Daoy (cell line): Measurements from ENCODE around the gene MFSD6. TPM values are rescaled to one million over a fixed set of nuclear protein-coding genes. Genes with fewer than 3 reads are reported as not detected.

Source experiments
- DNase-seq: peaks from one replicate; pipeline ENCODE4 v3.0.0-alpha.2; 2015; ENCODE audit warnings: low read depth
- total RNA-seq: library from RNA; depleted of rRNA; stranded (reverse); fragments of >200 nt; shearing (Covaris generic); gene quantifications from 2 replicates; pipeline ENCODE4 v1.2.3, GENCODE V29; 2014; rRNA removed

The MFSD6 gene
- total RNA-seq, 1 experiment from 2014 or later: 20.9 TPM

- peak; percentile 42 for DNase-seq
Observed at GRCh38 chr2:190530248-190530900, 122.2 kb downstream of the MFSD6 start.

GRCh38 chr2:190532581-190532980 is 124.4 kb downstream of the MFSD6 start:
- DNase-seq: no peak

GRCh38 chr2:190533175-190533967 is 125.2 kb downstream of the MFSD6 start:
- DNase-seq: peak; percentile 45

- DNase-seq: peak; percentile 30
Observed at GRCh38 chr2:190533968-190534309, 125.8 kb downstream of the MFSD6 start.

GRCh38 chr2:190534310-190535120 is 126.4 kb downstream of the MFSD6 start, which contains the start of gene NEMP2:
Gene NEMP2 (minus strand): TSS chr2:190534722. CDS start chr2:190534655, 67 bp downstream.
- DNase-seq: peak; percentile 88

GRCh38 chr2:190535121-190535439 is 126.9 kb downstream of the MFSD6 start:
- DNase-seq: no peak

- DNase-seq: no peak
Observed at GRCh38 chr2:190535586-190535985, 127.4 kb downstream of the MFSD6 start.

GRCh38 chr2:190537765-190538164 is 129.6 kb downstream of the MFSD6 start:
- DNase-seq: peak; percentile 14

- no peak for DNase-seq
Observed at GRCh38 chr2:190538201-190538600, 130.0 kb downstream of the MFSD6 start.

GRCh38 chr2:190540048-190540447 is 131.9 kb downstream of the MFSD6 start:
- no peak for DNase-seq

GRCh38 chr2:190545093-190545492 is 136.9 kb downstream of the MFSD6 start:
- no peak for DNase-seq

- DNase-seq: no peak
Observed at GRCh38 chr2:190545555-190546385, 137.6 kb downstream of the MFSD6 start.

GRCh38 chr2:190546734-190547133 is 138.6 kb downstream of the MFSD6 start:
- no peak for DNase-seq

- DNase-seq: no peak
Observed at GRCh38 chr2:190547886-190548285, 139.7 kb downstream of the MFSD6 start.

- no peak for DNase-seq
Observed at GRCh38 chr2:190550137-190550536, 142.0 kb downstream of the MFSD6 start.

Other genes starting within 250 kb of the MFSD6 start
- 13.3 and 18.5 TPM in 2 replicates for gene HIBCH, start 88.5 kb upstream of the MFSD6 start, total RNA-seq
- 6.2 and 12.1 TPM in 2 replicates for gene INPP1, start 64.8 kb upstream of the MFSD6 start, total RNA-seq
- gene NEMP2, start 126.4 kb downstream of the MFSD6 start, total RNA-seq: 6.7 and 20.0 TPM in 2 replicates
- gene NAB1, start 240.7 kb downstream of the MFSD6 start, total RNA-seq: 47.6 and 51.0 TPM in 2 replicates